SIG-M5 (cell line): ENCODE data around the gene DLGAP4.
"Not testable (repeated sequence)": the region's sequence is repeated elsewhere in the genome, so short reads cannot be mapped to it uniquely, and the experiment has no call there.

ENCODE experiments used
- DNase-seq: peaks from one replicate; lab custom pipeline; 2025; lab: John Stamatoyannopoulos, UW

The DLGAP4 gene

GRCh38 chr20:36378686-36379085 is 72.5 kb downstream of the DLGAP4 start:
- DNase-seq: no peak

GRCh38 chr20:36379914-36380313 is 73.8 kb downstream of the DLGAP4 start:
- DNase-seq: not testable (repeated sequence)

GRCh38 chr20:36384022-36384619 is 78.0 kb downstream of the DLGAP4 start:
- peak; percentile 9 for DNase-seq

GRCh38 chr20:36385503-36385902 is 79.4 kb downstream of the DLGAP4 start:
- DNase-seq: no peak

- no peak for DNase-seq
These were observed 80.1 kb downstream of the DLGAP4 start for GRCh38 chr20:36386236-36386635.

- DNase-seq: no peak
These were observed 84.1 kb downstream of the DLGAP4 start for GRCh38 chr20:36390269-36390668.

- DNase-seq: no peak
These were observed 84.7 kb downstream of the DLGAP4 start for GRCh38 chr20:36390719-36391415.

DNA sequence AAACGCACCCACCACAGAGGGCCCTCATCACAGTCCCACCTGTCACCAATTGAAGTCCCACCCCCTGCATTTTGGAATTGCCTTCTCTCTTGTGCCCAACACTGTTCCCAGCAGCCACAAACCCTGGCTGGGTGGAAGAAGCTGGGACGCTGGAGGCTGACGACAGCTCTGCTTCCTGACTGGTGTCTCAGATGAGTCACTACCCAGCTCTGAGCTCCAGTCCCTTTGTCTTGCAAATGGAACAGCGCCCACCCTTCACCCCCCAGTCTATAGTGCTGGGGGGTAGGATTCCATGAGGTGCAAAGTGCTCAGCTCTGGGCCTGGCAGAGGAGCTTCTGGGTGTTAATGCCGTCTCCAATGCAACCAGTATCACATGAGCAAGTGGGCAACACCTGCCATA is 85.3 kb downstream of the DLGAP4 start:
- no peak for DNase-seq

DNA sequence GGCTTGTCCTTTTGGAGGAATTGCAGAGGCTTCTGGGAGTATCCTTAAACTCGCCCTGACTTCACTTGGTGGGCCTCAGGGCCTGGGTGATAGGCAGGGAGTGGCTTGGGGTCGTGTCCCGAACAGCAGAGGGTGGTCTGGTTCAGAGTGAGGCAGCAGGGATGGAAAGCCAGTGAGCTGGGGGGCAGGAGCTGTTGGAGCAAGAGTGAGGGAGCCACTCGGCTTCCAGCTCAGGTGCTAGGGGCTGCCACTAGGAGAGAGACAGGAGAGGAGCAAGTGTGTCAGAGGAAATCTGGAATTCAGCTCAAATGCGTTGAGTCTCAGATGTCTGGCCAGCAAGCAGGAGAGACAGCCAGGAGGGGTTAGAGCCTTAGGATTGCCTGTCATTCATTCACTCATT is 85.8 kb downstream of the DLGAP4 start:
- no peak for DNase-seq

DNA sequence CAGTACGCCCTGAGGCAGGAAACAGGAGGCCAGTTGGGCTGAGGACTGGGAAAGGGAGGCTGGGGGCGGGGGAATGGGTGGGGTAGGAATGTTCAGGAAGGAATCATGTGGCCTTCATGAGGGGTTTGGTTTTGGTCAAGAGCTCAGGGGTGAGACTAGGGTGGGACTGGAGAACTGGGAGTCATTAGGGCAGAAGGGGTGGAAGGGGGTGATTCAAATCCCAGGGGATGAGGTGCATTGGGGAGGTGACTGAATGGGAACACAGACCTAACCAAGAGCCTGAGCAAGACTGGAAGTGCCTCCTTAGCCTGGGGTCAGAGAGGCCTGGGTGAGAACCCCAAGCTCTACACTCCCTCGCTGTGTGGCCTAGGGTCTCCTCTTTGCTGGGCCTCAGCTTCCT is 86.8 kb downstream of the DLGAP4 start:
- no peak for DNase-seq

GRCh38 chr20:36394340-36394965 is 88.3 kb downstream of the DLGAP4 start:
- DNase-seq: no peak

GRCh38 chr20:36396340-36396739 is 90.2 kb downstream of the DLGAP4 start:
- no peak for DNase-seq

- no peak for DNase-seq
These were observed 90.9 kb downstream of the DLGAP4 start for GRCh38 chr20:36396847-36397630.

DNA sequence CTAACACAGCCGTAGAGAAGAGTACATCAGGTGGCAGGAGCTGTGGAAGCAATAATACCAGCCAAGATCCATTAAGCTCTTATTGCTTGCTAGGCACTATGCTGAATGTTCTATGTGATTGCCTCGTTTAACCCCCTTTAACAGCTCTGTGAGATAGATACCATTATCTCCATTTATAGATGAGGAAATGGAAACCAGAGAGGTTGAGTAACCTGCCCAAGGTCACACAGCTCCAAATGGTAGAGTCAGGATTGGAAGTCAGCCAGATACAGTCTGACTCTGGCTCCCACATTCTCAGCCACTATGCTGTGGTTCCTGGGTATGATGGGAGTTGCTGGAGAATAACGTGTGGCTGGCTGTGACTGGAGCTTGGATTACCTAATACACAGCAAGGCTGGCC is 92.4 kb downstream of the DLGAP4 start:
- no peak for DNase-seq

- no peak for DNase-seq
These were observed 93.2 kb downstream of the DLGAP4 start for GRCh38 chr20:36399147-36399968.

GRCh38 chr20:36399969-36400545 is 93.9 kb downstream of the DLGAP4 start:
- DNase-seq: no peak

DNA sequence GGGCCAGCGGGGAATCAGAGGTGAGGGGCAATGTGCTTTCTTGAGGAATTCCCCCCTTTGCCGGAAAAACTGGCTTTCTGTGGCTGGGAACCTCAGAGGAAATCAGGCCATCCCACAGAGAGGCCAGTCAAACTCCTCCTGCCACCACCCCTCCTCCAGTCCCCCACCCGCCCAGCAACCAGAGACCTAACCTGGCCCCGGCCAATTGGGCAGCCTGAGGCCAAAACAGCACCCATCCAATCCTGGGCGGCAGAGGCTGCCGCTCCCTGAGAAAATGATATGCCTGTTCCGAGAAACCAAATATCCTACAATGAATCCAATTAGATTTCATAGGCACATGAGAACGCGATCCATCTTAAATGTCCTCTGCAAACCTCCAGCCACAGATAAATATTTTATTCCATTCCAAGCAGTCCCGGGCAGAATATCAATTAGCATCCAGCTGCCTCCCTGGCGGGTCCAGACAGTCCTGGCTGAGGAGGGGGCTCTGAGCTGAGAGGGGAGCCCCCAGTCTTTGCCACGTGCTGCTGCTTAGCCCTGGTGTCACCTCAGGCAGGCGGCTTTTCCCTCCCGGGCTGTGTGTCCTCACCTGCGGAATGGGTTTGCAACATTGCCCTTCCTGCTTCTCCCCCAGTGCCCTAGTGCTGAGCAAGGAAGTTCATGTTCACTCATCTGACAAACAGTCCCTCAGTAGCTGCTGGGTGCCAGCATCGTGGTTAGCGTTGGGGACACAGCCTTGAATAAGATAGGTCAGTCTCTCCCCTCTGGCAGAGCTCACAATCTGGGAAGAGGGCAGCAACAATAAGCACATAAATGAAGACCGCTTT is 95.0 kb downstream of the DLGAP4 start:
- no peak for DNase-seq

DNA sequence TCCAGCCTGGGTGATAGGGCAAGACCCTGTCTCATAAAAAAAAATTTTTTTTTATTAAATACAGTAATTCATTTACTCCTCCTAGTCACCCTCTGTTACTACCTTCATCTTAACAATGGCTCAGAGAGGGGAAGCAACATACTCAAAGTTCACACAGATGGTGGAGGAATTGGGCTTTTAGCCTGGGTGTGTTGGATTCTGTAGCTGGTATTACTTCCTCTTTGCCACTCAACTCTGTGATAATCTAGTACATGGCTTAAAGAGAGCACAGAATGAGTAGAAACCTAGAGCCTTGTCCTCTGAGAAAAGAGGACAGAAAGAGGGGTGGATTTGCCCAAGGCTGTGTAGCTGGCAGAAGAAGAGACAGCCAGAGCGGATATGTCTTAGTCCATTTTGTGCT is 96.6 kb downstream of the DLGAP4 start:
- no peak for DNase-seq

DNA sequence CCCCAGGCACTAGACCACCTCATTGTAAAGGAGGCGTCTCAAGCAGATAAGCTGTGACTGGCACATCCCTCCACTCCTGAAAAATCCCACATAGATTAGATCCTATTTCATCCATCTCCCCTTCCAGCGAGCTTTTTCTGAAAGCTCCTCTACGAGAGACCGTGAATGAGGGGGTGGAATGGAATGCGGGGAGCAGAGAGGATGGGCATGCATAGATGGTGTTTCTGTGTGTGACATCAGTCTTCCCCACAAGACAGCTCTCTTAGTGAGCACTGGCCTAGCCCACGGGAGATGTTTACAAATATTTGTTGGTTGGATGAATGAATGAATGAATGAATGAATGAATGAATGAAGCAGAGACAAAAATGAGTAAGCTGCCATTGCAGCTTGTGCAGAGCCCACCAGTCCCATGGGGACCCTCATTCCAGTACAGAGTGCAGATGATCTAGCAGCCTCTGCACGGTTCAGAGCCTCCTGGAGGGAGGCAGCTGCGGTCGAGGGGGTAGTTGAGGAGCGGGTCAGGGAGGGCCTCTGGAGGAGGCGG is 98.4 kb downstream of the DLGAP4 start:
- no peak for DNase-seq

GRCh38 chr20:36405255-36405654 is 99.1 kb downstream of the DLGAP4 start:
- DNase-seq: no peak
